K562 (cell line): ENCODE results near the gene NFXL1. TPM values are rescaled to one million over a fixed set of nuclear protein-coding genes. Genes with fewer than 3 reads are reported as not detected.

Experiments
- ATF7 ChIP-seq: fragments of 450-650 bp; IDR thresholded peaks from 2 replicates; pipeline ENCODE4 v1.7.1; 2014; ENCODE audit warnings: mild to moderate bottlenecking, moderate library complexity
- CREB1 ChIP-seq, 2 experiments: sonication (generic) in 1 of 2; formaldehyde crosslinking in 1 of 2; IDR thresholded peaks; 2 replicates each; pipeline versions ENCODE4 v1.6.1 to v1.8.0; 2012 to 2022; ENCODE audit warnings: inconsistent platforms in 1 of 2, mild to moderate bottlenecking in 1 of 2, missing genetic modification reagents in 1 of 2, moderate library complexity in 1 of 2
- CXXC5 ChIP-seq: fragments of 250-450 bp; sonication (Bioruptor Pico); IDR thresholded peaks from 2 replicates; pipeline ENCODE4 v1.8.0; 2022; ENCODE audit warnings: inconsistent platforms, mild to moderate bottlenecking, moderate library complexity
- ETV5 ChIP-seq: sonication (generic); formaldehyde crosslinking; IDR thresholded peaks from 2 replicates; pipeline ENCODE4 v1.4.0; 2020; ENCODE audit warnings: low read depth, mild to moderate bottlenecking, missing genetic modification reagents
- JUNB ChIP-seq: fragments of 450-650 bp; formaldehyde crosslinking; conservative IDR thresholded peaks from 2 replicates; pipeline ENCODE4 v1.4.0; 2020; ENCODE audit warnings: mild to moderate bottlenecking
- LARP7 ChIP-seq: fragments of 450-650 bp; IDR thresholded peaks from 2 replicates; pipeline ENCODE4 v1.6.1; 2016
- NFIX ChIP-seq: fragments of 250-450 bp; sonication (Bioruptor Pico); IDR thresholded peaks from 2 replicates; pipeline ENCODE4 v1.4.0; 2020; ENCODE audit warnings: low read depth, mild to moderate bottlenecking, moderate library complexity
- SAP30 ChIP-seq: fragments of 200-600 bp; sonication (generic); IDR thresholded peaks from 2 replicates; pipeline ENCODE4 v1.6.1; 2012; ENCODE audit warnings: borderline replicate concordance, low read depth, mild to moderate bottlenecking, moderate library complexity, low read length, control low read depth, inconsistent platforms; ENCODE audit not compliant: insufficient read depth, poor library complexity, severe bottlenecking
- STAG1 ChIP-seq: sonication (generic); formaldehyde crosslinking; IDR thresholded peaks from 2 replicates; pipeline ENCODE4 v1.5.0; 2020; ENCODE audit warnings: missing genetic modification reagents, borderline replicate concordance
- TFAM ChIP-seq: fragments of 250-450 bp; sonication (Bioruptor Pico); conservative IDR thresholded peaks from 2 replicates; pipeline ENCODE4 v1.5.0; 2021; ENCODE audit warnings: mild to moderate bottlenecking, moderate library complexity
- ZNF316 ChIP-seq: fragments of 450-650 bp; IDR thresholded peaks from 2 replicates; pipeline ENCODE4 v1.6.1; 2016
- polyA plus RNA-seq, 8 experiments: library from polyadenylated mRNA; depleted of rRNA in 4 of 8; stranded (reverse) in 5 of 8; unstranded in 3 of 8; fragments of >200 nt; fragmentation: Nextera tagmentation in 2 of 8; fragmentation: Illumina TruSeq in 1 of 8; extraction: Ambion mirVana in 2 of 8; extraction: Trizol in 1 of 8; gene quantifications; 2 replicates each; pipeline versions ENCODE4 v1.2.1 to v1.2.3, GENCODE V29; 2011 to 2014; ENCODE audit warnings: inconsistent platforms in 1 of 8, missing spikeins in 1 of 8
- total RNA-seq, 7 experiments: library from RNA; depleted of rRNA in 6 of 7; stranded (reverse); fragments of >200 nt in 6 of 7; fragmentation: Illumina TruSeq in 2 of 7; extraction: Trizol in 2 of 7; gene quantifications; 2 replicates each; pipeline versions ENCODE4 v1.2.1 to v1.2.3, GENCODE V29; 2011 to 2021; ENCODE audit warnings: low replicate concordance in 1 of 7
- TF ChIP-seq, protein P1 (sequence below): sonication (generic); formaldehyde crosslinking; IDR thresholded peaks from 2 replicates; pipeline ENCODE4 v1.8.0; 2022; ENCODE audit warnings: mild to moderate bottlenecking, missing genetic modification reagents, borderline replicate concordance
- TF ChIP-seq, protein P2 (sequence below): fragments of 450-650 bp; IDR thresholded peaks from 2 replicates; pipeline ENCODE4 v1.6.1; 2017; ENCODE audit warnings: antibody characterized with exemption, mild to moderate bottlenecking
- TF ChIP-seq, protein P3 (sequence below): fragments of 250-450 bp; sonication (Bioruptor Pico); IDR thresholded peaks from 2 replicates; pipeline ENCODE4 v1.4.0; 2020
- TF ChIP-seq, protein P4 (sequence below): fragments of 250-450 bp; sonication (Bioruptor Pico); IDR thresholded peaks from 2 replicates; pipeline ENCODE4 v1.5.0; 2020; ENCODE audit warnings: mild to moderate bottlenecking, borderline replicate concordance

The NFXL1 gene
- total and polyA plus RNA-seq, 9 of the 15 experiments (the other 6 are each of a cell fraction or from before 2014, with no cell fraction given), result 7.5 to 27.0 (median 10.6) TPM

DNA sequence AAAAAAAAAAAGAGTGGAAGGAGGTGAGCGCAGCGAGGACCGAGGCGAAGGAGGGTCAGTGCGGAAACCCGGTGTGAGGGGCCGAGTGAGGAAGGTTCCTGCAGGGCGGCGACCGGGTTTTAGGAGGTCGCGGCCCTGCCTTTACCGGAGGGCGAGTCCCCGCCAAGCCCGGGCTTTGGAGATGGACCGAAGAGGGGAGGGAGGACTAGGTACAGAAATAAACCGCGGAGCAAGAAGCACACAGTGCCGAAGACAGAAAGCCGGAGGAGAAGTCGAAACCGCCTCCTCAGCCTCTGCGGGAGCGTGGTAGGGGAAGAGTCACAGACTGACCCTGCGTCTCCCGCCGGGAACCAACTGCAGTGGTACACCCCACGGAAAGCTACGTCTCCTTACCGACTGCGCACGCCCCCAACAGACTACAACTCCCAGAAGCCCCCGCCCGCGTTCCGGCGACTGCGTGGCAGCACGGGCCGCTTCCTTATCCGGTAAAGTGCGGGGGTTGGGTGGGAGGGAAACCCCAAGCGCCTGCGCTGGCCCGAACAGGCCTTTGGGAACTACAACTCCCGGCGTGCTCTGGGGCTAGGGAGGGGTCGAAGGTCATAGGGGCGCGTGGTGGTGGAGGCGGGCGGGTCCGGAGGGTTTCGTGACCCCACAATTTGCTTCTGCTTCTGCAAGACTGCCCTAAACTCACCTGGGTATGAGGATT, at the start of gene NFXL1 (continued):
- TF ChIP-seq, protein P1, sequence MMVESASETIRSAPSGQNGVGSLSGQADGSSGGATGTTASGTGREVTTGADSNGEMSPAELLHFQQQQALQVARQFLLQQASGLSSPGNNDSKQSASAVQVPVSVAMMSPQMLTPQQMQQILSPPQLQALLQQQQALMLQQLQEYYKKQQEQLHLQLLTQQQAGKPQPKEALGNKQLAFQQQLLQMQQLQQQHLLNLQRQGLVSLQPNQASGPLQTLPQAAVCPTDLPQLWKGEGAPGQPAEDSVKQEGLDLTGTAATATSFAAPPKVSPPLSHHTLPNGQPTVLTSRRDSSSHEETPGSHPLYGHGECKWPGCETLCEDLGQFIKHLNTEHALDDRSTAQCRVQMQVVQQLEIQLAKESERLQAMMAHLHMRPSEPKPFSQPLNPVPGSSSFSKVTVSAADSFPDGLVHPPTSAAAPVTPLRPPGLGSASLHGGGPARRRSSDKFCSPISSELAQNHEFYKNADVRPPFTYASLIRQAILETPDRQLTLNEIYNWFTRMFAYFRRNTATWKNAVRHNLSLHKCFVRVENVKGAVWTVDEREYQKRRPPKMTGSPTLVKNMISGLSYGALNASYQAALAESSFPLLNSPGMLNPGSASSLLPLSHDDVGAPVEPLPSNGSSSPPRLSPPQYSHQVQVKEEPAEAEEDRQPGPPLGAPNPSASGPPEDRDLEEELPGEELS (CRISPR knock-in tag), result 0 out of 2 replicates have a peak, but pooled peaks have one; percentile 18
- TF ChIP-seq ATF7 (peak; percentile 89), ETV5 (CRISPR knock-in tag) (0 out of 2 replicates have a peak, but pooled peaks have one; percentile 12), CREB1 (IDR thresholded peaks at IDR 0.05) (peak; percentile 79), CREB1 (CRISPR knock-in tag; IDR thresholded peaks at IDR 0.05) (peak; percentile 69; the same call in 1 of the 2 replicates), JUNB (no peak), NFIX (CRISPR knock-in tag) (no peak), STAG1 (CRISPR knock-in tag) (no peak), CXXC5 (CRISPR knock-in tag) (peak; percentile 95), SAP30 (peak; percentile 37), TFAM (CRISPR knock-in tag) (no peak), LARP7 (0 out of 2 replicates have a peak, but pooled peaks have one; percentile 60), ZNF316 (0 out of 2 replicates have a peak, but pooled peaks have one; percentile 5)
- TF ChIP-seq, protein P2, sequence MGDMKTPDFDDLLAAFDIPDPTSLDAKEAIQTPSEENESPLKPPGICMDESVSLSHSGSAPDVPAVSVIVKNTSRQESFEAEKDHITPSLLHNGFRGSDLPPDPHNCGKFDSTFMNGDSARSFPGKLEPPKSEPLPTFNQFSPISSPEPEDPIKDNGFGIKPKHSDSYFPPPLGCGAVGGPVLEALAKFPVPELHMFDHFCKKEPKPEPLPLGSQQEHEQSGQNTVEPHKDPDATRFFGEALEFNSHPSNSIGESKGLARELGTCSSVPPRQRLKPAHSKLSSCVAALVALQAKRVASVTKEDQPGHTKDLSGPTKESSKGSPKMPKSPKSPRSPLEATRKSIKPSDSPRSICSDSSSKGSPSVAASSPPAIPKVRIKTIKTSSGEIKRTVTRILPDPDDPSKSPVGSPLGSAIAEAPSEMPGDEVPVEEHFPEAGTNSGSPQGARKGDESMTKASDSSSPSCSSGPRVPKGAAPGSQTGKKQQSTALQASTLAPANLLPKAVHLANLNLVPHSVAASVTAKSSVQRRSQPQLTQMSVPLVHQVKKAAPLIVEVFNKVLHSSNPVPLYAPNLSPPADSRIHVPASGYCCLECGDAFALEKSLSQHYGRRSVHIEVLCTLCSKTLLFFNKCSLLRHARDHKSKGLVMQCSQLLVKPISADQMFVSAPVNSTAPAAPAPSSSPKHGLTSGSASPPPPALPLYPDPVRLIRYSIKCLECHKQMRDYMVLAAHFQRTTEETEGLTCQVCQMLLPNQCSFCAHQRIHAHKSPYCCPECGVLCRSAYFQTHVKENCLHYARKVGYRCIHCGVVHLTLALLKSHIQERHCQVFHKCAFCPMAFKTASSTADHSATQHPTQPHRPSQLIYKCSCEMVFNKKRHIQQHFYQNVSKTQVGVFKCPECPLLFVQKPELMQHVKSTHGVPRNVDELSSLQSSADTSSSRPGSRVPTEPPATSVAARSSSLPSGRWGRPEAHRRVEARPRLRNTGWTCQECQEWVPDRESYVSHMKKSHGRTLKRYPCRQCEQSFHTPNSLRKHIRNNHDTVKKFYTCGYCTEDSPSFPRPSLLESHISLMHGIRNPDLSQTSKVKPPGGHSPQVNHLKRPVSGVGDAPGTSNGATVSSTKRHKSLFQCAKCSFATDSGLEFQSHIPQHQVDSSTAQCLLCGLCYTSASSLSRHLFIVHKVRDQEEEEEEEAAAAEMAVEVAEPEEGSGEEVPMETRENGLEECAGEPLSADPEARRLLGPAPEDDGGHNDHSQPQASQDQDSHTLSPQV, result no peak
- TF ChIP-seq, protein P3, sequence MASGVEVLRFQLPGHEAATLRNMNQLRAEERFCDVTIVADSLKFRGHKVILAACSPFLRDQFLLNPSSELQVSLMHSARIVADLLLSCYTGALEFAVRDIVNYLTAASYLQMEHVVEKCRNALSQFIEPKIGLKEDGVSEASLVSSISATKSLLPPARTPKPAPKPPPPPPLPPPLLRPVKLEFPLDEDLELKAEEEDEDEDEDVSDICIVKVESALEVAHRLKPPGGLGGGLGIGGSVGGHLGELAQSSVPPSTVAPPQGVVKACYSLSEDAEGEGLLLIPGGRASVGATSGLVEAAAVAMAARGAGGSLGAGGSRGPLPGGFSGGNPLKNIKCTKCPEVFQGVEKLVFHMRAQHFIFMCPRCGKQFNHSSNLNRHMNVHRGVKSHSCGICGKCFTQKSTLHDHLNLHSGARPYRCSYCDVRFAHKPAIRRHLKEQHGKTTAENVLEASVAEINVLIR, result peak; percentile 46
- TF ChIP-seq, protein P4, sequence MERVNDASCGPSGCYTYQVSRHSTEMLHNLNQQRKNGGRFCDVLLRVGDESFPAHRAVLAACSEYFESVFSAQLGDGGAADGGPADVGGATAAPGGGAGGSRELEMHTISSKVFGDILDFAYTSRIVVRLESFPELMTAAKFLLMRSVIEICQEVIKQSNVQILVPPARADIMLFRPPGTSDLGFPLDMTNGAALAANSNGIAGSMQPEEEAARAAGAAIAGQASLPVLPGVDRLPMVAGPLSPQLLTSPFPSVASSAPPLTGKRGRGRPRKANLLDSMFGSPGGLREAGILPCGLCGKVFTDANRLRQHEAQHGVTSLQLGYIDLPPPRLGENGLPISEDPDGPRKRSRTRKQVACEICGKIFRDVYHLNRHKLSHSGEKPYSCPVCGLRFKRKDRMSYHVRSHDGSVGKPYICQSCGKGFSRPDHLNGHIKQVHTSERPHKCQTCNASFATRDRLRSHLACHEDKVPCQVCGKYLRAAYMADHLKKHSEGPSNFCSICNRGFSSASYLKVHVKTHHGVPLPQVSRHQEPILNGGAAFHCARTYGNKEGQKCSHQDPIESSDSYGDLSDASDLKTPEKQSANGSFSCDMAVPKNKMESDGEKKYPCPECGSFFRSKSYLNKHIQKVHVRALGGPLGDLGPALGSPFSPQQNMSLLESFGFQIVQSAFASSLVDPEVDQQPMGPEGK, result no peak
